ENCODE measurements around the gene KIF18B.

DNA sequence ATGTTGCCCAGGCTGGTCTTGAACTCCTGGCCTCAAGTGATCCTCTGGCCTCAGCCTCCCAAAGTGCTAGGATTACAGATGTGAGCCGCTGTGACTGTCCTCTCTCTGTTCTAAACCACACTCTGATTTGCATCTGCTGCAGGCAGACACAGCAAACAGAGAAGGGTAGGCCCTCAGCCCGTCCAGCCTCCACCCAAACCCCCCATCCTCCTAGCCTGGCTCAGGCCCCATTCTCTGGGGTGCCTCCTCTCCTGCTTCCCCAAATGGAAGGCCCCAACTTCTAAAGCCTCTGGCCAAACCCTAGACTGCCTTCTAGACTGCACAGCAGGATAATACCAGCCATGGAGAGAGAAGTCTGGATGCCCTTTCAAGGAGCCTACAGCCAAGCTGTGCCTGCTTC lies 28.2 kb downstream of the KIF18B start:
- TF ChIP-seq YY1 (IDR thresholded peaks at IDR 0.05; ENCODE audit: insufficient read depth, insufficient read length) (no peak), ZNF274 (IDR thresholded peaks at IDR 0.05; ENCODE audit: low read depth, low read length) (no peak), SUZ12 (IDR thresholded peaks at IDR 0.05; ENCODE audit: extremely low read depth, insufficient read depth, insufficient read length) (no peak)

All from NT2/D1 (cell line).